Glomerular endothelial cell (primary cell): ENCODE measurements around the gene PSME3IP1. TPM values are rescaled to one million over a fixed set of nuclear protein-coding genes. Genes with fewer than 3 reads are reported as not detected.

Source experiments
- DNase-seq: peaks from one replicate; pipeline ENCODE4 v3.0.0-alpha.2; 2011; ENCODE audit warnings: low read depth, low spot score; ENCODE audit errors: extremely low read depth
- total RNA-seq: library from RNA; depleted of rRNA; stranded (reverse); fragments of >200 nt; gene quantifications from 2 replicates; pipeline ENCODE4 v1.2.3, GENCODE V29; 2015

The PSME3IP1 gene
- total RNA-seq, 1 donor from 2014 or later = 59.0 TPM

DNA sequence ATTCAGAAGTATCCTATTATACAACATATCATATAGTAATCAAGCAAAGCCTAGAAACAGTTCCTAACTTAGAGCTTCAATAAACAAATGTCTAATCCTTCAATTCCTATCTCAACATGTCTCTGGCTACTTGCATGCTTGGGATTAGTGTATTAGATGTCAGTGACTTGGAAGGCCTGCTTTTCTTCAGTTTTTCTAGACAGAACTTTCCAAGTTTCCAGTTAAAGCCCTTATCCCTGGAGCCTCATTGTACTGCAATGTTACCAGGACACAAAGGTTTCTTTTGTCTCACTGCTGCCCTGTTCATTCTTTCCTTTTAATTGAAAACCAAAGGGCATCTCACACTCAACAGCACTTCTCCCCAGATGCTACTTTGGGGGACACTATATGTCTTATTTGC is 16.5 kb downstream of the PSME3IP1 start:
- DNase-seq = no peak

DNA sequence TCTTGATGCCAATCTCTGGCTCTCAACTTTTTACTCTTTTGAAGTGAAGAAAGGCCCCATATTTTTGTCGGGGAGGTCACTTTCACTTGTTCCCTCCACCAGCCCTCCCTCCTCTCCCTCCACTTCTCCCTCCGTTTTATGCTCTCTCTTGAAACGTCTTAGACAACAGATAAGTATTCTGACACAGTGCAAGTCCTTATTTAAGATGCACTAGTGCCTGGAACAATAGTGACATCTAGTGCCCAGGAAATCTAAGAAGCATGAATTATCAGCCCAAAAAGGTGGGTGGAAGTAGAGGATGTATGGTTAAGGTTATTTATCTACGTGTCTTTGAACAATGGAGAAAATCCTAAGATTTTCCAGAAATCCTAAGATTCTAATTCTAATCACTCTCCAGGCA is 17.9 kb downstream of the PSME3IP1 start:
- peak; percentile 62 for DNase-seq

DNA sequence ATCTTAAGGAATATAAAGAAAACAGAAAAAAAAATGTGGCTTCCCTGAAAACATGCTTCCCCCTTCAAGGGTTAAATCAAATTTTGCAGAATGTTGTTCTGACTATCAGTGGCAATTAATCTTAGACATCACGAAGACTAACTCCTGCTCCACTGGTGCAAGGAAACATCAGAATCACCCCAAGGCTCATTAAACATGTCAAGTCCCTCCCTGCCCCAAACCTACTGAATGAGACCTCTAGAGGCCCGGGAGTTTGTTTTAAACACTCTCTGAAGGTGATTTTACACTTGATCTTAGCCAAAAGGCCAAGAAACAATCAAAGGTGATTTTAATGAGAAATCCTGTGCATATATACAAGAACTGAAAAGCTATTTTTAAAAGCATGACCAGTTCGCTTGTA is 18.3 kb downstream of the PSME3IP1 start:
- DNase-seq = no peak

DNA sequence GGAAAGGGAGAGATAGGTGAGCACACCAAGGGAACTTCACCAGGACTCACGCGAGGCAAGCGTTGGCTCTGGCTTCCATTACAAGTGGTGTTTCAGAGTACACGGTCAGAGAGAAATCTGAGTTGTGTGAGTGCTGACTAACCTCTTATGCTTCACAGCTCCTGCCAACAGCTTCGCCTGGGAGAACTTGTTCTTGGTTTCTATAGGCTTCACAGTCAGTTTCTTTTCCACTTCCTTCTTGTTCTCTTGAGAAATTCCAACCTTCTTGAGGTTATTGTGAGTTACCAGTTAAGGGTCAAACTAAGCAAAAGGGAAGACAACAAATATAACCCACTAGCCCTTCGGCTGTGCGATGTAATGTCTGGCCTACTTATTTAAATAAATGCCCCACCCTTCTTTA is 18.9 kb downstream of the PSME3IP1 start:
- DNase-seq = no peak

DNA sequence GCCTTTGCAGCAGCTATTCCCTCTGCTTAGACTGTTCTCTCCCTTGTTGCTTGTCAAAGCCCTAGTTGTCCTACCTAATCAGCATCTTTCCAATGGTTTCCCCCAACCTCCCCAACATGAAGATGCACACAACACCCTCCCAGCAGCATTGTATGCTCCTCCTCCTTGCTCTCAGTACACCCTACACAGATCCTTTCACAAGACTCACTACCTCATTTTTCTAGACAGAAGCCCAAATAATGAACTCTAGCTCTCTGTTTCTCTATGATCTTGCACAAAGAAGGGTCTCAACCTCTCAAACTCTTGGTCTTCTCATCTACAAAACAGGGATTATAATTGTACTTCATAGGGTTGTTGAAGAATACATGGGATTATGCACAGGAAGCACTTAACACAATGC is 19.4 kb downstream of the PSME3IP1 start:
- no peak for DNase-seq

DNA sequence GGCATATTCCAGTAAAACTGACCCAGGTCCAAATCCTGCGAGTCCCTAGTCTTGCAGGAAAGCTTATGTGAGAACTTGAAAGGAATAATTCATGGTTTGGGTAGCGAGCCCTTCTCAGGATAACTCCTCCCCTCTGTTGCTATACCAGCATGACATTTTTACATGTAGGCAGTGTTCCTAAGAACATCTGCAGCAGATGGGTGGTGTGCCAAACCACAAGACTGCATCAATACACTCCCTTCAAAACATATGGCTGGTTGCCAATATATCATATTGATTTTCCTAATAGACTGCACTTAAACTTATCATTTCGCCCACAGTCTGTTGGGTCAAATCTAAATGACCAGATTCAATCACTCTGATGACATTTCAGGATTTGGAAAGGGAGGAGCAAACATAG is 19.9 kb downstream of the PSME3IP1 start:
- no peak for DNase-seq

DNA sequence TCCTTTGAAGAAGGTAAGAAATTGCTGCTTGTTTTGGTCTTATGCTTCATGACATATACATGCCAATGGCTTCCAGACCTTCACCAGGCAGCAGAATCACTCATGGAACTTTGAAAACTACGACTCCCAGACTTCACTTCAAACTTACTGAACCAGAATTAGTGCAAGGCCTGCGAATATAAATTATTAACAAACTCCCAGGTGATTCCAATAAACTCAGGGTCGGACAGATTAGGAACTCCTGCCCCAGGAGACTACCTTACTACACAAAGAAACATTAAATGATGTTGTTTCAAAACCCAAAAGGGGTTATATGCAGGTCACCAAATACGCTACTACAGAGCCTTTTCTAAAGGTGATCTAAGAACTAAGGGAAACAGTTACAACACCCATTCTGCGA is 20.4 kb downstream of the PSME3IP1 start:
- no peak for DNase-seq

DNA sequence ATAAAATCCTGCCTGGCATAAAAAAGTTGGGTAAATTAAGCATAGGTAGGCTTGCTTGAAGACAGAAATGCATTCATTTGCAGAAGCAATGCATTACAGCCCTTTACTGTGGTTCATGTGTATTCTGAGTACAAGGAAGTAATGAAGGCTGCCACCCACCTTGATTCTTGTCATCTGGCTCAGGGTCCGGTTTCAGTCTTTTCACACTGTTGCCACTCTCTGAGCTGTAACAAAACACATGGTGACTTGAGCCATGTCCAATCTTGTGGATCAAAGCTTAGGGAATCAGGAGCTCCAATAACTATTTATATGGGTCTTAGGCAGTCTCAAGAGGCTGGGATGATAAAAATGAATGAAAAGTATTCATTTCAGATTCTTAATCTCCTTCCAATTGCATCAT is 22.0 kb downstream of the PSME3IP1 start:
- DNase-seq = no peak

DNA sequence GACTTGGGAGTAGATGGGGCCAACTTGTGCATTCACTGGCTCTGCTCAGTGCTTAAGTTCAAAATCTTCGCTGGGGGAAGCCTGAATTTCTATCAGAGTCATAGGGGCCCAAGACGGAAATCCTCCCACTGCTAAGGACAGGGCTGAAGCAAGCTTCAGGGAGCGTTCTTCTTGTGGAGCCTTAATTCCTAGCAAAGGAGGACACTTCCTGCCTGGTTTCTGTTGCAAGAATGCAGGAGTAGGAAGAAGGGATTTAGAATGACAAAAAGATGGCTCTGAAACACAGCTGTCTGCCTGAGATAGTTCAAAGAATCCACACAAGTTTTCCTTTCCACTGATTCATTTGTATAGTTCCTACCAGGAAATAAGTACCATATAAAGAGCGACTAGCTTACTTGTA is 26.4 kb downstream of the PSME3IP1 start:
- DNase-seq = no peak

DNA sequence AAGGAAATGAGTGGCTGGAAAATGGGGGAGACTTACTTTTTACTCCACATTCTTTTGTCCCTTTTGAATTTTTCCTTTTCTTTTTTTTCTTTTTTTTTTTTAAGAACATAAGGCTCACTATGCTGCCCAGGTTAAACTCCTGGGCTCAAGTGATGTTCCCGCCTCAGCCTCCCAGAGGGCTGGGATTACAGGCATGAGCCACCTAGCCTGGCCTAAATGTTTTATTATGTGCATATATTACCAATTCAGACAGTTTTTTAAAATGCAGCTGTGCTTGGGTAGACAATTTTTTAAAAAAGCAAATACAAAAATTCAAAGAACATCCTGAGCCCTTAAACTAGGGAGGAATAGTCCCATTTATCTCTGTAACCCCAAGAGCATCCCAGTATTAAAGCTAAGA is 28.3 kb downstream of the PSME3IP1 start:
- no peak for DNase-seq

DNA sequence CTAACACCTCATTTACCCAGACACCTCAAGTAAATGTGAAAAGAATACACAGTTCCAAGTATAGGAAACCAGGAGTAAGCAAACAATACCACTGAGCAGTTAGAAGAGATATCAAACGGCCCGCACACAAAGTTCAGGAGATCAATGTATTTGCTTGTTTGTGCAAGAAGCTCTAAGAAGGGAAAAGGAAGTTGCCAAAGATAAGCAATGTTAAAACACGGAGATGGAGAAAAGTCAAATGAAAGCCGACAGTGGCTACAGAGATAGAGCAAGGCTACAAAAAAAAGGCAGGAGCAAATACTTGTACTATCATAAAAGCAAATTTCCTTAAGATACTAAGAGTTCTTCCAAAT is 29.5 kb downstream of the PSME3IP1 start:
- DNase-seq = no peak

DNA sequence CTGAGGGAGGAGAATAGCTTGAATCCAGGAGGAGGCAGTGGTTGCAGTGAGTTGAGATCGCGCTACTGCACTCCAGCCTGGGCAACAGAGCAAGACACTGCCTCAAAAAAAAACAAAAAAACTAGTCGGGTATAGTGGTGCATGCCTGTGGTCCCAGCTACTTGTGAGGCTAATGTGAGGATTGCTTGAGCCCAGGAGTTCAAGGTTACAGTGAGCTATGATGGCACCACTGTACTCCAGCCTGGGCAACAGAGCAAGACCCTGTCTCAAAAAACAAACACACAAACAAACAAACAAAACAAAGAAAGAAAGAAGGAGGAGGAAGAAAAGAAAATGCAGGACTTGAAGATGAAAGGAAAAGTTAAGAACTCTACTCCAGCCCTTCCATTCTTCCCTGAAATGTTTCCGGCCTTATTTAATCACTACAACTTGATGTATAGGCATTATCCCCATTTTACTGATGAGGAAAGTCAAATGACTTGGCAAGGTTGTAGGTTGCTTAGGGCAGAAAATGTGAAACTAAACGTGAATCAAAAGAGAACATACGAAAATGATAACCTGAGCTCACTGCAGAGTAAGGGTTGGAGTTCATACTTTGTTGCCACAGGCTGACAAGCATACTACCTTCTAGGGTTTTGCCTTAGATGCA is 30.0 kb downstream of the PSME3IP1 start:
- DNase-seq = no peak

DNA sequence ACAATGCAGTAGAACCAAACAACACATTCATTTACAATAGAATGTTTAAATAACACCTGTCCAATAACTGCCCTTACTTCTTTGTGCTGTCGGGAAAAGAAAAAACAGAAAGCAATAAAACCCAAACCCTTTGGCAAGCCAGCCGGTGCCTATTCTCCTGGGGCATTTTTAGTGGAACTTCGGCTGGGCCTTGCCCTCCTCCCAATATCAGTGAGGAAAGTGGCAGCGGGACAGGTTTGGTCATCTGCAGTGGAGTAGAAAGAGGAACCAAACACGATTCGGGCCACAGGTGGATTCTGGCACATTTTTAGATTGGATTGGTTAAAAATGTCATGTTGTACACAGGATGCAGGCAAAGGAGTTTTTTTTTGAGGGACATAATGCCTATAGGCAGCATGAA is 32.0 kb downstream of the PSME3IP1 start:
- no peak for DNase-seq

DNA sequence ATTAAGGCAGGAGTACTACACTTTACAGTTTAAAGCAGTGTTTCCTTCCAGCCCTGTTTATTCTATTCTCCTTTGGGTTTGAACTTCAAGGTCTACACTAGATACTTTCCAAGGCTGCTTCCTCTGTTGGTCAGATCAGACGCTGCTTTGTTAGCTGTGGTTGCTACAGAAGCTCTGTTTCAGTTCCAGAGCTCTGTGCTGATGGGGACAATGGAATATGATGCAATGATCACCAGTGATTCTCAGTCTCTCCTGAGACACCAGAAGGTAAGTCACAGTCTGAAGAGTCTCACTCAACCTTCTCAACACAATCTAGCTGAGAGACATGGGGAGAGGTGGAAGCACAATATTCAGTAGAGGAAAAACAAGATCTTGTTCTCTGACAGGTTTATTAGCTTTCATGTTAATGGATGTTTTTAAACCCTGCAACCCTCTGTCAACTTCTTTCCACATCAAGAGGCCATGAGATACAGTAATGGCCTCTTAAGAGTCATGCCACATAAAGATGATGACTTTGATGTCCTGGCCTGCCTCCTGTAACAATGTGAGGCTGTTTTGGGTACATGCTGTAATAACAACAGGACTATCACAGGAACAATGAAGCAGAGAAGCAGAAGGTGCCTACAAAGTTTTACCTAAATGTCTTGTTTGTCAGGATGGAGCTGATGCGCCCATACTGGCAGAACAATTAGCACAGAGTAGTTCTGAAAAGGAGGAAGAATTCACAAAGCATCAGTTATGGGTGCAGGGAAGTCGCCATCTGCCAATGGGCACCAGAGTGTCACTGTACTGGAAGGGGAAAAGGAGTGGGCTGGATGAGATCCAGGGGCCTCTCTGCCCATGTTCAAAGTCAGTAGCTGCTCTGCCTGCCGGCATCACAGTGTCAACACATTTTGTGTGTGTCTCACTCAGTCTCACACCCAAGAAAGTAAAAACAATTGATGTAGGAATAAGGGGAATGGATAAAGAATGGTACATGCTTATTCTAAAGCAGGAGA is 33.4 kb downstream of the PSME3IP1 start:
- no peak for DNase-seq

DNA sequence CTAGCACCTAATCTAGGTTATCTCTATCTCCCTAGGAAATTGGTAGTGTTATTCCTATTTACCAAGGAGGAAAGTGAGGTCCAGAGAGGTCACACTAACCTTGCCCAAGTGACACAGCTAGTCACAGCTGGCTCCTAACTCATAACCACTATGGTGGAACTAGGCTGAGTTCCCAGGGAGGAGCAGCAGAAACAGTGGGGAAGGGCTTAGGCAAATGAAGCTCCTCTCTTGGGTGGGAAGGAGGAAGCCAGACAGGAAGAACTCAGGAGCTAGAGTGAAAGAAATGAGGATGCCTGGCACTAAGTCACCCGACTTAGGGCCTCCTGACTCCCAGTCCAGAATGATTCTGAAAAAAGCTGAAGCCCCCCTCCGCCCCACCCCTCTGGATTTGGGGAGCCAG is 34.5 kb downstream of the PSME3IP1 start:
- DNase-seq = no peak

DNA sequence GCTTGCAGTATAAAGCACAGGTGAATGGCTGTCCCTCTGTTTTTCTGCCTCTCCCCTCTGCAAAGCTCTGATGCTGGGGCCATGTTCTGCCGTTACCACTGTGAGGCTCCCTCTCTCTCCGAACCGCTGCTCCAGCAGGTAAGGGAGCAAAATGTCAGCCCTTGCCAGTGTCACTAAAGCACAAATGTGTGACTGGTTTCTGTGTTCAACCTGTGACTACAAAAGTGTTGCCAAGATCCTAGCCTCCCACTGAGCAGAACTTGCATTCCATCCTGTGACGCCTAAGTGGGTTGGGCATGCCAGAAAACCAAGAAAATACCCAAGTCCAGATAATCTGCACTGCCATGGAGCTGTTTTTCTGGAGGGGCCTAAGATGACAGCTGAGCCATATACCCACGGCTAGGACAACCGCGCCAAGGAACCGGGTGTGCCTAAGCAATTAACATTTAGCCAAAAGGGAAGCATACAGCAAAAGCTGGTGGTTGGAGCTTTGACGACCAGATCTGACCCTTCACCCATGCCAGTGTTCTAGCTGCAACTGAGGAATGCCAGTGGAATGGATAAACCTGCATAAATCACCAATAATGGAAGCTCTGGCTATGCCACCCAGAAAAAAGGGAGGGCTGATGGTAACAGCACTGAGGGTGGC is 35.0 kb downstream of the PSME3IP1 start:
- no peak for DNase-seq

DNA sequence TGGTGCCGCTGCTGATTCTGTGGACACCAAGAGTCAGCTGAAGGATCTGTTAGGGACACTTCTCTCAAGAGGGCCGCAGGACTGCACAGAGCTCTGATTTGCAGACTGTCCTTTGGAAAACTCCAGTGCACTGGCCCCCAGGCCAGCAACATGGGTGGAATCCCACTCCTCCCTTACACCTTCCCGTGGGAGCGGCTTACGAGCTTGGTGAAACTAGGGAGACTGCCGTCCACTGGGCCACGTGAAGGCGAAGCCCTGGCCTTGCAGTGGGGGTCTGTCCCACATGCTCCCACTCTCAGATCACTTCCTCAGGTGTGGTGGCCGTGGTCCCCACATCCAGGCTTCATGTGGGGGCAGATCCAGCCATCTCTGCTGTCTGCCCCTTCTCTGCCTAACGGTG is 36.4 kb downstream of the PSME3IP1 start:
- DNase-seq = no peak

DNA sequence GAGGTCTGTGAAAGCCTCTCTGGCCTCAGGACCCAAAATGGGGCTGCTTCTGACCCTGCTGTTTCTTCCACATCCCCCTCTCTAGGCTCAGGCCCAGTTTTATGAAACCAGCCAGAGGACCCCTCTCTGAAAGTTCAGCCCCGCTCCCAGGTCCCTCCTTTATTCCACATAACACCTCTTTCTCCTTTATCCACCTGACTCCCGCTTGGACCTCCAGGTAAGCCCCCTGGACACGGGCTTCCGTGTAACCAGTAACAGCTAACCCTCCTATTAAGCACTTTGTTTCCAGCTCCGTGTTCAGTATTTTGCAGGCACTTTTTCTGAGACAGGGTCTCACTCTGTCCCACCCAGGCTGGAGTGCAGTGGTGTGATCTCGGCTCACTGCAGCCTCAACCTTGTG is 37.4 kb downstream of the PSME3IP1 start:
- no peak for DNase-seq

DNA sequence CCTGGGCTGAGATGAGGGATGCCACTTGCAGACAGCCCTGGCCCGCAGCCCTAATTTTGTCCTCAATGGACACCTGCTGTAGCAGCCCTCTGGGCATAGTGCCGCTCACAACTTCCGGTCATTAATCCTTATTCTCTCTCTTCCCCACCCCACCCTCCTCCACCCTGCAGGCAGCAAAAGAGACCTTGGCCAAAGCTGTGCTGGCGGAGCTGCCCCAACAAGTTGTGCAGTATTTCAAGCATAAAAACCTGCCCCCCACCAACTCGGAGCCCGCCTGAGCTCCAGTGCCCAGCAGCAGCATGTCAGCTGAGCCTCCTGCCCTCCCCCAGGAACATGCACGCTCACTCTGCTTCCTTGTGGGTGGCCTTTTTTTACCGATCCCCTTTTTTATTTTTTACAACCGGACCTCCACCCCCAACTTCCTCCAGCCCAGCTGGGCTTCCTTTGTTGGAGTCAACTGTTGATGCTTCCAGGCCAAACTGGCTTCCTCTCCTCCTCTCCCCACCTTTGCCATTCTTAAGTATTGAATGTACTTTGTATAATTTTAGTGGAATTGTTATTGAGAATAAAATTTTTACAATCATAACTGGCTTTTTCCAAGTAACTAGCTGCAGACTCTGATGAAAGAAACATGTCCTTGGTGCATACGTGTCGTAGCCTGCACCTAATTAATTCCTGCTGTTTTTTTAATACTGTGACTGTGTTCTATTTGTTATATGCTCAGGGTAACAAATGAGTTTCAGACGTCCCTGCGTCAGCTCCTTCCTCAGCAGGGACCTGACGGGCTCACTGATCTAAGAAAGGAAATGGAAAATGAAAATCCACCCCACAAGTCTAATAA is 38.2 kb downstream of the PSME3IP1 start:
- peak; percentile 52 for DNase-seq

DNA sequence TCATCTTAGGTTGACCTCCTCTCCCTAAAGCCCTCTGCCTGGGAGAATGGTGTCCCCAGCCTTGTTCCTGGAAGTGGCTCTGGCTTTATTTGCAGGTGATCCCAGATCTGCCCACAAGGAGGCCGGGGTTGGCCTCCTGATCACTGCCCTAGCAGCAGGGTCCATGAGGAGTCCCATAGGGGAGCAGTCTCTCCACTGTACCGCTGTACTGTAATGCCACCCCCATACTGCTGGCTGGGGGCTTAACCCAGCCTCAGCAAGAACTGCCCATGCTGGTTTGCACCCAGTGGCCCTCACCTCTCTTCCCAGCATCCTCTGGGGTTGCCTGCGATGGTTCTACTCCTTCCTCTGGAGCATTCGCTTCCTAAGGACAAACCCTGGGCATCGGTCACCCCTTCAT is 39.1 kb downstream of the PSME3IP1 start:
- DNase-seq = no peak
